ENCODE results near the gene NUP42. TPM values are rescaled to one million over a fixed set of nuclear protein-coding genes. Genes with fewer than 3 reads are reported as not detected.

Gene NUP42
- total and polyA plus RNA-seq, 9 of the 15 experiments (the other 6 are each of a cell fraction or from before 2014, with no cell fraction given), result 41.8 to 86.4 (median 71.2) TPM

DNA sequence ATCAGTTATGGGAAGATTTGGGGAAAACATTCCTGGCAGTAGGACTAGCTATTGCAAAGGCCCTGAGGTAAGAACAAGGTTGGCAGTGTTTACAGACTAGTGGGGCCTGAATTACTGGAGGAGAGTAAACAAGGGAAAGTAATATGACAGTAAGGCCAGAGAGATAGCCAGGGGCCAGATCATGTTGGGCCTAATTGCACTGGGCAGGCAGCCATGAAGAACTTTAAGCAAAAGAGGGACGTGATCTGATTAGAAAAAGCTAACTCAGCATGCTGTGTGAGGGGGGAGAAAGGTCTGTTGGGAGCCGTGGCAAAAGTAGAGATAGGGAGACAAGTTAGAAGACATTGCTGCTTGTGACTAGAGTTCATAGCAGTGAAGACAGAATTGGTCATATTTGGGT, 9.2 kb downstream of the NUP42 start (continued):
- no peak for TF ChIP-seq CBX1 (IDR thresholded peaks at IDR 0.05; ENCODE audit: low read depth)
- no peak for TF ChIP-seq ZNF354B (CRISPR knock-in tag; IDR thresholded peaks at IDR 0.05)
- TF ChIP-seq MITF (IDR thresholded peaks at IDR 0.05), result no peak
- TF ChIP-seq, protein P1, sequence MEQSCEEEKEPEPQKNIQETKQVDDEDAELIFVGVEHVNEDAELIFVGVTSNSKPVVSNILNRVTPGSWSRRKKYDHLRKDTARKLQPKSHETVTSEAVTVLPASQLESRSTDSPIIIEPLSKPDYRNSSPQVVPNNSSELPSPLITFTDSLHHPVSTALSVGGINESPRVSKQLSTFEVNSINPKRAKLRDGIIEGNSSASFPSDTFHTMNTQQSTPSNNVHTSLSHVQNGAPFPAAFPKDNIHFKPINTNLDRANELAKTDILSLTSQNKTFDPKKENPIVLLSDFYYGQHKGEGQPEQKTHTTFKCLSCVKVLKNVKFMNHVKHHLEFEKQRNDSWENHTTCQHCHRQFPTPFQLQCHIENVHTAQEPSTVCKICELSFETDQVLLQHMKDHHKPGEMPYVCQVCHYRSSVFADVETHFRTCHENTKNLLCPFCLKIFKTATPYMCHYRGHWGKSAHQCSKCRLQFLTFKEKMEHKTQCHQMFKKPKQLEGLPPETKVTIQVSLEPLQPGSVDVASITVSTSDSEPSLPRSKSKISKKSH (CRISPR knock-in tag; IDR thresholded peaks at IDR 0.05), result no peak
- TF ChIP-seq SMARCA4 (IDR thresholded peaks at IDR 0.05), result peak; percentile 95
- TF ChIP-seq CEBPB (tag; IDR thresholded peaks at IDR 0.05), result no peak
- TF ChIP-seq DDX20 (tag; IDR thresholded peaks at IDR 0.05; ENCODE audit: low read depth), result no peak
- TF ChIP-seq, protein P2, sequence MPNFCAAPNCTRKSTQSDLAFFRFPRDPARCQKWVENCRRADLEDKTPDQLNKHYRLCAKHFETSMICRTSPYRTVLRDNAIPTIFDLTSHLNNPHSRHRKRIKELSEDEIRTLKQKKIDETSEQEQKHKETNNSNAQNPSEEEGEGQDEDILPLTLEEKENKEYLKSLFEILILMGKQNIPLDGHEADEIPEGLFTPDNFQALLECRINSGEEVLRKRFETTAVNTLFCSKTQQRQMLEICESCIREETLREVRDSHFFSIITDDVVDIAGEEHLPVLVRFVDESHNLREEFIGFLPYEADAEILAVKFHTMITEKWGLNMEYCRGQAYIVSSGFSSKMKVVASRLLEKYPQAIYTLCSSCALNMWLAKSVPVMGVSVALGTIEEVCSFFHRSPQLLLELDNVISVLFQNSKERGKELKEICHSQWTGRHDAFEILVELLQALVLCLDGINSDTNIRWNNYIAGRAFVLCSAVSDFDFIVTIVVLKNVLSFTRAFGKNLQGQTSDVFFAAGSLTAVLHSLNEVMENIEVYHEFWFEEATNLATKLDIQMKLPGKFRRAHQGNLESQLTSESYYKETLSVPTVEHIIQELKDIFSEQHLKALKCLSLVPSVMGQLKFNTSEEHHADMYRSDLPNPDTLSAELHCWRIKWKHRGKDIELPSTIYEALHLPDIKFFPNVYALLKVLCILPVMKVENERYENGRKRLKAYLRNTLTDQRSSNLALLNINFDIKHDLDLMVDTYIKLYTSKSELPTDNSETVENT (CRISPR knock-in tag; IDR thresholded peaks at IDR 0.05), result no peak
- TF ChIP-seq XRCC5 (IDR thresholded peaks at IDR 0.05; ENCODE audit: low read depth, low read length), result no peak
- TF ChIP-seq SREBF1 (IDR thresholded peaks at IDR 0.05; ENCODE audit: borderline replicate concordance, low read depth, low read length), result no peak
- TF ChIP-seq SRSF3 (IDR thresholded peaks at IDR 0.05; ENCODE audit: insufficient read depth, low read length), result no peak
- peak; percentile 80; the same call in 1 of the 2 replicates for TF ChIP-seq HLTF (IDR thresholded peaks at IDR 0.05)
- TF ChIP-seq, protein P3, sequence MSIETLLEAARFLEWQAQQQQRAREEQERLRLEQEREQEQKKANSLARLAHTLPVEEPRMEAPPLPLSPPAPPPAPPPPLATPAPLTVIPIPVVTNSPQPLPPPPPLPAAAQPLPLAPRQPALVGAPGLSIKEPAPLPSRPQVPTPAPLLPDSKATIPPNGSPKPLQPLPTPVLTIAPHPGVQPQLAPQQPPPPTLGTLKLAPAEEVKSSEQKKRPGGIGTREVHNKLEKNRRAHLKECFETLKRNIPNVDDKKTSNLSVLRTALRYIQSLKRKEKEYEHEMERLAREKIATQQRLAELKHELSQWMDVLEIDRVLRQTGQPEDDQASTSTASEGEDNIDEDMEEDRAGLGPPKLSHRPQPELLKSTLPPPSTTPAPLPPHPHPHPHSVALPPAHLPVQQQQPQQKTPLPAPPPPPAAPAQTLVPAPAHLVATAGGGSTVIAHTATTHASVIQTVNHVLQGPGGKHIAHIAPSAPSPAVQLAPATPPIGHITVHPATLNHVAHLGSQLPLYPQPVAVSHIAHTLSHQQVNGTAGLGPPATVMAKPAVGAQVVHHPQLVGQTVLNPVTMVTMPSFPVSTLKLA (conservative IDR thresholded peaks at IDR 0.05), result peak in 1 of 2 experiments; percentile 67; a peak in 3 of 4 replicates
- no peak for TF ChIP-seq KLF6 (CRISPR knock-in tag; IDR thresholded peaks at IDR 0.05; ENCODE audit: borderline replicate concordance)
- TF ChIP-seq PHF20 (IDR thresholded peaks at IDR 0.05; ENCODE audit: partially characterized antibody), result no peak
- TF ChIP-seq DIDO1 (tag; IDR thresholded peaks at IDR 0.05; ENCODE audit: low read depth), result no peak
- TF ChIP-seq EZH2 (IDR thresholded peaks at IDR 0.05; ENCODE audit: borderline replicate concordance, low read depth, low read length), result no peak
- no peak for TF ChIP-seq AFF1 (IDR thresholded peaks at IDR 0.05; ENCODE audit: low read depth in 1 of 2, partially characterized antibody in 2 of 2)
- no peak for TF ChIP-seq ZNF586 (CRISPR knock-in tag; conservative IDR thresholded peaks at IDR 0.05)
